GM19099 (cell line): ENCODE measurements around the gene IL1R2.

Source experiments
- POLR2A ChIP-seq: IDR thresholded peaks from 3 replicates; pipeline ENCODE4 v1.6.1; 2011; ENCODE audit warnings: low read depth; ENCODE audit not compliant: insufficient read length; ENCODE audit errors: extremely low read depth

IL1R2 gene

GRCh38 chr2:101985101-101985792 lies 6.5 kb upstream of the IL1R2 start:
- TF ChIP-seq POLR2A, result no peak

DNA sequence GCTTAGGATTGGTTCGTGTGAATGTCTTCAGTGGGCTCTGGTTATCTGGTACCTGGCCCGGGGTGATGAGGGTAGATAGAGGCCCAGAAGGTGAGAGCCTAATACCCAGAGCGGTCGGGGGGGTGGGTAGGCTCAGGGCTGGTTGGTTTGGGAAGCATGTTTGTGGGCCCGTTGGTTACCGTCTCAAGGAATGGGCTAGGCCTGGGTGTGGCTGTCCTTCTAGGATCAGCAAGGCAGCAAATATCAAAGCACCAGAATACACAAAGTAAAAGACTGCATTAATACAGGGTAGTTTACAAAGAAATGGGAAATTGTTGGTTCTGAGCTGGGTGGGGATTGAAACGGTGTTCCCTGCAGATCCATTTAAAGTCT lies 6.0 kb upstream of the IL1R2 start:
- TF ChIP-seq POLR2A, result no peak

- TF ChIP-seq POLR2A, result no peak
These were observed 5.4 kb upstream of the IL1R2 start for GRCh38 chr2:101986376-101986775.

DNA sequence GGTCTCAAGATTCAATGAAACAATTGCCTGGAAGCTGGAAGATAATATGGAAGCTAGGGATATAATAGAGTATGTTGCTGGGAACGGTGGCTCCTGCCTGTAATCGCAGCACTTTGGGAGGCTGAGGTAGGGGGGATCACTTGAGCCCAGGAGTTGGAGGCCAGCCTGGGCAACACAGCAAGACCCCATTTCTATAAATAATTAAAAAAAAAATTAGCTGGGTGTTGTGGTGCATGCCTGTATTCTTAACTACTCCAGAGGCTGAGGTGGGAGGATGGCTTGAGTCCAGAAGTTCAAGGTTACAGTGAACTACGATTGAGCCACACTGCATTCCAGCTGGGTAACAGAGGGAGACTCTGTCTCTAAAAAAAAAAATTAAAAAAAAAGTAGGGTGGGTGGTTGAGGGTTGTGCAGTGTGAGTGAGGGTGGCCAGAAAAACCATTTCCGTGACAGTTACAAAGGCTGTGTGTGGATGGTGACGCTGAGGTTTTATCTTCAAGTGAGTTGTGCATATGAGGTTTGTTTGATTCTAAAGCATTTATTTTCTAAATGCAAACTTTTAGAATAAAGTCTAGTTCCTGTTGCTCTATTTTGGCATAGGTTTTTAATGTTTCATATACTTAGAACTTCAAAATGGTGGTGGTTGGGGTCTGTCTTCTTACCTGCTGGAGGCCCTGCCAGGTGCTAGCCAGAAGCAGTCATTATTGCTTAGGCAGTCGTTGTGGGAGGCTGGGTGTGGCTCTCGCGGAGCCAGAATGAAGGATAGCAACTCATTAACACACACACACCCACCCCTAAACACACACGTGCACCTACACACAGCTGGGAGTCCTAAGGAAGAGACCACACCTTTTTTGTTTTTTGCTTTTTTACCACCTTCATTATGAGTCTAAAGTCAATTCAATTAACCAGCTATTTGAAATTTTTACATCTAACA lies 4.7 kb upstream of the IL1R2 start:
- no peak for TF ChIP-seq POLR2A

DNA sequence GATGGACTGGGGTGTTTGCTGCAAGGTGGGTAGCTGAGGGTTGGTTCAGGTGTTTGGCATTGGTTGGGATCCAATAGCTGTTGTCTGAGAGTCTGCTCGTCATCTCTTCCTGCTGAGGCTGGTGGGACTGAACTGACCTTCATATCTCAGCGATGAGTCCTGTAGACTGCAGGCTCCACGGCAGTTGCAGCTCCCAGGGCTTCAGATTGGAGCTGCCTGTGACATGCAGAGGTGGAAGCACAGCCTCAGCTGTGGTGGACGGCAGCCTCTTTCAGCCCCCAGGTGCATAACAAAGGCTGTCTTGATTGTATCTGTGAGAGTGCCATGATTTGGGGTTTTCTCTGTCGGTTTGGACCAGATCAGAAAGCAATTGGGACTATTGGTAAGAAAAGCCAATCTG lies 3.9 kb upstream of the IL1R2 start:
- TF ChIP-seq POLR2A, result no peak

- TF ChIP-seq POLR2A, result no peak
These were observed 3.2 kb upstream of the IL1R2 start for GRCh38 chr2:101988541-101988940.

DNA sequence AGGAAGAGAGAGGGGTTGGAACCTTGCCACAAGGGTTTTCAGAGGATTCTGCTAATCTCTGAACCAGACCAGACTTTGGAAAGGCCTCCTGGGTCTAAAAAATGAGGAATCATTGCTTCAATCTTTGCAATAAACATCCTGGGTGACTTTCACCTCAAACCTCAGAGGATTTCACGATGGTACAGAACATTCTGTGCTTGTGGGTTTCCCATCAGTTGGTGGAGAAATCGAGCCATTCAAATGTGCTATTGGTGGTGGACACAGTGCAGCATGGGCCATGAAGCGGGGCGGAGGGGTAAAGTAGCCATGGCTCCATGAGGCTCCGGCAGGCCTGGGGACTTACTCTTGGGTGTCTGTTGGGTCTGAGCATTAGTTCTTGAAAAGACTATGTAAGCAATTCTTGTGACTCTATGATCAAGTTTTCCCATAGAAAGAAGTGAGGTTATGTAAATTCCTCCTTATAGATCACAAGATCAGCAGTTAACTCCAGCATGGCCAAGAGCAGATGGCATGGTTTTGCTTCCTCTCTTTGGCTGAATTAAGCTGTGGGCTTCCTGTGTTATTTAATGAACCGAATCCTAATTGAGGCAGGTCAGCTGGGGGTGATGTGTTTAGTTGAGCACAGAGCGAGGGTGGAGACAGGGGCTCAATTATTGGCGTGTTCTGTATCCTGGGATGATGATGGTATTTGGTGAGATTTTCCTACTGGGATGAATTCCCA lies 1.9 kb upstream of the IL1R2 start:
- TF ChIP-seq POLR2A, result no peak

DNA sequence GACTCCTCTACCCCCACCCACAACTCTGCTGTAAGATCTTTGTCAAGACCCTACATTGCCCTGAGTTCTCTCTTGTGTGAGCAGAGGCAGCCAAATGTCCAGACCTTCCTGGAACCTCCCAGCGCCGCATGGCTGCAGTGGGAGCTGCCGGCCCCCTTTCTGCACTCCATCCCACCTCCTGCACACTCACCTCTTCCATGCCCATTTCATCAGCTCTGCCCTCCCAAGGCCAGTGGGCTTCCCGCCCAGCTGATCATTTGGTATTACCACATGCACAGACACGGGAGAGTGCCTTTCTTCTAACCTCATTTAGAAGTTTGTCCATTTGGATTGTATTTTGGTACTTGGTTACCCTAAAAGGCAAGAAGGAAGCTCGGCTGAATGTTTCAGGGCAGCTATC lies 2.0 kb downstream of the IL1R2 start:
- TF ChIP-seq POLR2A, result no peak

GRCh38 chr2:101995019-101995418 lies 3.3 kb downstream of the IL1R2 start:
- no peak for TF ChIP-seq POLR2A

DNA sequence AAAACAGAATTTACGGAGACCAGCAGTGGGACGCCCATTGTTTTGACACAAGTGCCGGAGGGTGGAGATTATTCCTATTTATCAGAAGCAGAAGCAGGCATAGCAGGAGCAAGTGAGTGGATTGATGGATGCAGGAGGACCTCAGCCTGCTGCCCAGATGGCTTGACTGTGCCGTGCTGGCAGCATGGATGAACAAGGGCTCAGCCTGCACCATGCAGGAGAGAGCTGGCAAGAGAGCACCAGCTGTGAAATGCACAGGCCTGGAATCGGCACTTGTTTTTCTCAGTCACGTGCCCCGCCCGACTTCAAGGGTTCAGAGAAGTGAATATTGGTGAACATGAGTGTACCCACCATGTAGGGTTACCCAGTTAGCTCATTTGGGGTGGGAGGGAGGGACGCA lies 4.0 kb downstream of the IL1R2 start:
- no peak for TF ChIP-seq POLR2A

DNA sequence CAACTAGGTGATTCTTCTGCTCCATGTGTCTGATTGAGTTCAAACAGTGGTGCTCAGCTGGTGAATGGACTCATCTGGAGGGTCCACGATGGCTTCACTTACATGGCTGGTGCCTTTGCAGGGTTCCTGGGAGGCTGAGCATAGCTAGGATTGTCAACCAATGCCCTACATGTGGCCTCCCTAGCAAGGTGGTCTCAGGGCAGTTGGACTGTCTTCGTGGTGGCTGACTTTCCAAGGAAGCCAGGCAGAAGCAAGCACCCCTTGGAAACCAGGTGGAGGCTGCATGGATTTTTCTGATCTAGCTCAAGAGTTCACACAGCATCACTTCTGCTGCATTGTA lies 6.8 kb downstream of the IL1R2 start:
- TF ChIP-seq POLR2A, result no peak

GRCh38 chr2:101998896-101999789 lies 7.4 kb downstream of the IL1R2 start:
- no peak for TF ChIP-seq POLR2A

GRCh38 chr2:102000012-102000411 lies 8.3 kb downstream of the IL1R2 start:
- TF ChIP-seq POLR2A, result no peak
